ENCODE results near the gene CLK1.

CLK1 gene

DNA sequence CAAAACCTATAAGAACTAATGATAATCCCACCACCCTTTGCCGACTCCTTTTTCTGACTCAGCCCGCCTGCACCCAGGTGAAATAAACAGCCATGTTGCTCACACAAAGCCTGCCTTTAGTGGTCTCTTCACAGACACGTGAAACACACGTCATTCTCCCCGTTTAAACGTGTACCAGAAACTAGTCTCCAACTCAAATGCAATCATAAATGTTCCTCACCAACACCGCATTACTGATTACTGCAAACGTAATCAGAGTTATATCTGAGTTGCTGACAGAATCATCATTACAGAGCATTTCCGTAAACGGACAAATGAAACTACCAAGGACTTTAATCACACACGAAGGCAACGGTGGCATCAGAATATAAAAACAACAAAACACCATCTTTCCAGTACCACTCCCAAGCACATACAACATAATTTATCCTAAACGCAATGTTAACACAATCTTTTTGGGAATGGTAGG, 1.9 kb downstream of the CLK1 start:
- TF ChIP-seq GATA3 (IDR thresholded peaks at IDR 0.05; ENCODE audit: low read depth, low read length) (no peak), GATA2 (IDR thresholded peaks at IDR 0.05; ENCODE audit: low read depth, low read length) (no peak)

DNA sequence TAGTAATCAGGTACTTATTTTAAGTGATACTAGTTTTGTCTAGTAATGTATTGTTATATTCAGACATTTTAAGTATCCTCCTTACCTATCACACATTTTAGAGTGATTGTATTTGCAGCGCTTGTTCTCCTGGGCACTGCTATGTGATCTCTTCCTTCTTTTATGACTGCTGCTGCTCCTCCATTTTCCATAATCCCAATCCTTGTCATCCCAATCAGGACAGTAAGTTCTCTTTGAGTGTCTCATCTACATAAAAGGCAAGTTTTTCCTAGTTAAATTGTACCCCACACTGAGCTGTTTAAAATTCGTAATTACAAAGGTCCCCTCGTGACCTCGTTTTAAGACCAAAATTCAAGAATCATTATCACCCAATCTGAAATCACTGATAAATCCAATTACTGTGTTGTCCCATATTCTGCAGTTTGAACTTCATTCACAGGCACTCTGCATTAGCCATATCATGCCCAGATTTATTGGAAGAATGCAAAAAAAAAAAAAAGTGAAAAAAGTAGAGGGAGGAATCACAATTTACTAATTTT, 2.8 kb downstream of the CLK1 start:
- TF ChIP-seq GATA2 (IDR thresholded peaks at IDR 0.05; ENCODE audit: low read depth, low read length) (no peak), GATA3 (IDR thresholded peaks at IDR 0.05; ENCODE audit: low read depth, low read length) (no peak)

DNA sequence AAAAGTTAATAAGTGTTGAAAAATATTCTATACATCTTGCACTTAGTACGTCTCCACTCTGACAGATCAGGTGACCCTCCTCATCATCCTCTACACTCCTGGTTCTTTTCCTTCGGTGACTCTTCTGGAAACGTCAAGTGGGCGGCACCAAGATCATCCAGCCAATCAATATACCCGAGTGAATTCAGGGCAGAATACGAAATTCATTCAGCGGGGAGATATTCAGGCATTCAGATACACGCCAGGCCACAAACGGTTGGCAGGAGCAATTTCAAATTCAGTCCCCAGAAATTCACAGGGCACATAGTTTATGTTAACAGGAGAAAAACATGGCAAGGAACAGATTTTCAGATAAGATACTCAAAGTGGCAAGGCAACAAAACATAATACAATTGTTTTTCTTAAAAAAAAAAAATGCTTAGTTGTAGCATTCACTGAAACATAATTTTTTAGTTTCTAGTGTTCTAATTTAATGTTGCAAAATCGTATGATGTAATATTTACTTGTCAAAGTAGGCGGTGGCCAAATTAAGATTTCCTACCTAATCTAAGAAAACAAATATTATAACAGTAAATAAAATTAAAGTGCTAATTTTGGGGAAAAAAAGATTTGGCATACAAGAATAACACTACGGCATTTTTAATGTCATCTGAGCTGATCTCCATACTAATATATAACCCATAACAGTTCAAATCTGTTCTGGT, 4.2 kb downstream of the CLK1 start:
- TF ChIP-seq GATA3 (IDR thresholded peaks at IDR 0.05; ENCODE audit: low read depth, low read length) (no peak), GATA2 (IDR thresholded peaks at IDR 0.05; ENCODE audit: low read depth, low read length) (no peak)

DNA sequence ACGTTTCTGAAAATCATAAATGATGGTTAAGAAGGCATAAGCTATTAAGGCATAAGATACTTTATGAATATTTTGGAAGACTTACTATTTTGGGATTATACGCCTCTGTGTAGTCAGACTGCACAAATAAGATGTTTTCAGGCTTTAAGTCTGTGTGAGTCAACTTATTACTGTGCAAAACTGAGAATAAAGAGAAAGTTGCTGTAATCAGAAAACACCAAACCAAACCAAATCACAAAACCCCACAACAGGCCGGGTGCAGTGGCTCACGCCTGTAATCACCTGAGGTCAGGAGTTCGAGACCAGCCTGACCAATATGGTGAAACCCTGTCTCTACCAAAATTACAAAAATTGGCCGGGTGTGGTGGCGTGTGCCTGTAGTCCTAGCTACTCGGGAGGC, 7.7 kb downstream of the CLK1 start:
- TF ChIP-seq GATA3 (IDR thresholded peaks at IDR 0.05; ENCODE audit: low read depth, low read length) (no peak), GATA2 (IDR thresholded peaks at IDR 0.05; ENCODE audit: low read depth, low read length) (no peak)

GRCh38 chr2:200852605-200853004, 11.9 kb downstream of the CLK1 start:
- TF ChIP-seq GATA2 (IDR thresholded peaks at IDR 0.05; ENCODE audit: low read depth, low read length) (no peak), GATA3 (IDR thresholded peaks at IDR 0.05; ENCODE audit: low read depth, low read length) (no peak)

GRCh38 chr2:200851398-200852248, 12.8 kb downstream of the CLK1 start:
- TF ChIP-seq GATA2 (IDR thresholded peaks at IDR 0.05; ENCODE audit: low read depth, low read length) (no peak), GATA3 (IDR thresholded peaks at IDR 0.05; ENCODE audit: low read depth, low read length) (no peak)

DNA sequence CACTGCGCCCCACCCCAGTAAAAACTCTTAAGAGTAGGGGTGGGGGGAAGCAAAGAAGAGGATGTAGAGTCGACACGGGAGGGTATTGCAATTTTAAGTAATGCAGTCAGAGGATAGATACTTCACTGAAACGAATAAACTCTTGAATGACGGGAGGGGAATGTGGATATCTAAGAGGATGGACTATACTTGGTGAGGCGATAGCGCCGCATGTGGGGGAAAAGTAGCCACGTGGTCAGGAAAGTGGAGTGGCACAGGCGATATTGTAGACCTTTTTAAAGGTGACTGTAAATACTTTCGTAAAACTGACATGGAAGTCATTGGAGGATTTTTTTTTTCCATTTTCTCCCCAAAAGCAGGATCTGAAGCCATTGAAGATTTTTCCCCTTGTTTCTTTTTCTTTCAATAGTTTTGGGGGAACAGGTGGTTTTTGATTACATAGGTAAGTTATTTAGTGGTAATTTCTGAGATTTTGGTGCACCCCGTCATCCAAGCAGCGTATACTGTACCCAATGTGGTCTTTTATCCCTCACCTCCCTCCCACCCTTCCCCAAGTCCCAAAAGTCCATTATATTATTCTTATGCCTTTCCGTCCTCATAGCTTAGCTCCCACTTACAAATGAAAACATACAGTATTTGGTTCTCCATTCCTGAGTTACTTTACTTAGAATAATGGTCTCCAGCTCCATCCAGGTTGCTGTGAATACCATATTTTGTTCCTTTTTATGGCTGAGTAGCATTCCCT, 13.8 kb downstream of the CLK1 start:
- TF ChIP-seq GATA2 (IDR thresholded peaks at IDR 0.05; ENCODE audit: low read depth, low read length) (no peak), GATA3 (IDR thresholded peaks at IDR 0.05; ENCODE audit: low read depth, low read length) (no peak)

DNA sequence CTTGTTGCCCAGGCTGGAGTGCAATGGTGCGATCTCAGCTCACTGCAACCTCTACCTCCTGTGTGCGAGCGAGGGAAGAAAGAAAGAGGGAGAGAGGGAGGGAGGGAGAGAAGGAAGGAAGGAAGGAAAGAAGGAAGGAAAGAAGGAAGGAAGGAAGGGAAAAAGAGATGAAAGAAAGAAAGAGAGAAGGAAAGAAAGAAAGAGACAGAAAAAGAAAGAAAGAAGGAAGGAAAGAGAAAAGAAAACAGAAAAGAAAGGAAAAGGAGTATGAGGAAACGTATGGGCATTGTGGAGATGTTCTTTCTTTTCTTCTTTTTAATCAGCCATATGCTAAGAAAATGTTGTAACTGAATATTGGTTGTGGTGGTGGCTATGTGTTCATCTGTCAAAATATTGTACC, 16.5 kb downstream of the CLK1 start:
- TF ChIP-seq GATA2 (IDR thresholded peaks at IDR 0.05; ENCODE audit: low read depth, low read length) (no peak), GATA3 (IDR thresholded peaks at IDR 0.05; ENCODE audit: low read depth, low read length) (no peak)

- TF ChIP-seq GATA3 (IDR thresholded peaks at IDR 0.05; ENCODE audit: low read depth, low read length) (no peak), GATA2 (IDR thresholded peaks at IDR 0.05; ENCODE audit: low read depth, low read length) (no peak)
These were observed 17.2 kb downstream of the CLK1 start for GRCh38 chr2:200847269-200847668.

DNA sequence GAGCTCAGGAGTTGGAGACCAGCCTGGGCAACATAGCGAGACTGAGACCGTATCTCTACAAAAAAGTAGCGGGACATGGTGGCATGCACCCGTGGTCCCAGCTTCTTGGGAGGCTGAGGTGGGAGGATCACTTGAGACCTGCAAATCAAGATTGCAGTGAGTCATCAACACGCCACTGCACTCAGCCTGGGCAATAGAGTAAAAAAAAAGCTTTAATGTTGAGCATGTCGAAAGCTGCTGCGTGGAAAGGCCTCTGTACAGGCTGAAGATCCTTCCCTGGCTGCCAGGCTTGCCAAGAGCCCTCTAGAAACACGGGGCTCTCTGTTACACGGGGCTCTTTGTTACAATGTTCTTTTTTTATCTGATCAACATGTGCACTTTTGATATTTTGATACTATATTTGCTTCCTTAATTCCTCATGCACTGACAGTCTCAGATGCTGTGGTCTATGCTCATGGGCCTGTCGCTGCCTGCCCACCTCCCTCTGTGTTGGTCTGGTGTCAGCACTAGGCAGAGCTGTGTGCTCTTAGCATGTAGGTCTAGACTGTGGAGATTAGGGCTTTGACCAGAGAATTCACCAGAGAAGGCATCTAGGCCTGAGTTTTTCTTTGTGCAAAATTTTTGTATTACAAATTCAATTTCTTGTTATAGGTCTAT, 18.7 kb downstream of the CLK1 start:
- TF ChIP-seq GATA2 (IDR thresholded peaks at IDR 0.05; ENCODE audit: low read depth, low read length) (no peak), GATA3 (IDR thresholded peaks at IDR 0.05; ENCODE audit: low read depth, low read length) (no peak)

DNA sequence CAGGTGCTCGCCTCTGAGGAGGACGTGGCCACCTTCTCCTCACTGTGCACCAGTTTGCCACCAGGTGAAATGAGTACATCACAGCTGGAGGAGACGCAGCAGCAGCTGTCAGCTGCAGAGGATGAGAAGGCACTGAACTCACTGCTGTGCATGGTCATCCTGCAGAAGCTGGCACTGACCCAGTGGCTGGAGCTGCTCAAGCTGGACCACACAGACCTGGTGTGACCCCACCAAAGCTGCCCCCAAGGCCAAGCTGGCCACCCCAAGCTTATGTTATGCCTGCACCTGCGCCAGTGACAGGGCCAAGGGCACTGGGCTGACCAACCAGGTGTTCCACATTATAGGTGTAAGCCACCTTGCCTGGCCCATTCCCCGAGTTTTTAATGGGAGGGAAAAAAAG, 19.3 kb downstream of the CLK1 start:
- no peak for TF ChIP-seq GATA3 (IDR thresholded peaks at IDR 0.05; ENCODE audit: low read depth, low read length)
- TF ChIP-seq GATA2 (IDR thresholded peaks at IDR 0.05; ENCODE audit: low read depth, low read length): no peak

DNA sequence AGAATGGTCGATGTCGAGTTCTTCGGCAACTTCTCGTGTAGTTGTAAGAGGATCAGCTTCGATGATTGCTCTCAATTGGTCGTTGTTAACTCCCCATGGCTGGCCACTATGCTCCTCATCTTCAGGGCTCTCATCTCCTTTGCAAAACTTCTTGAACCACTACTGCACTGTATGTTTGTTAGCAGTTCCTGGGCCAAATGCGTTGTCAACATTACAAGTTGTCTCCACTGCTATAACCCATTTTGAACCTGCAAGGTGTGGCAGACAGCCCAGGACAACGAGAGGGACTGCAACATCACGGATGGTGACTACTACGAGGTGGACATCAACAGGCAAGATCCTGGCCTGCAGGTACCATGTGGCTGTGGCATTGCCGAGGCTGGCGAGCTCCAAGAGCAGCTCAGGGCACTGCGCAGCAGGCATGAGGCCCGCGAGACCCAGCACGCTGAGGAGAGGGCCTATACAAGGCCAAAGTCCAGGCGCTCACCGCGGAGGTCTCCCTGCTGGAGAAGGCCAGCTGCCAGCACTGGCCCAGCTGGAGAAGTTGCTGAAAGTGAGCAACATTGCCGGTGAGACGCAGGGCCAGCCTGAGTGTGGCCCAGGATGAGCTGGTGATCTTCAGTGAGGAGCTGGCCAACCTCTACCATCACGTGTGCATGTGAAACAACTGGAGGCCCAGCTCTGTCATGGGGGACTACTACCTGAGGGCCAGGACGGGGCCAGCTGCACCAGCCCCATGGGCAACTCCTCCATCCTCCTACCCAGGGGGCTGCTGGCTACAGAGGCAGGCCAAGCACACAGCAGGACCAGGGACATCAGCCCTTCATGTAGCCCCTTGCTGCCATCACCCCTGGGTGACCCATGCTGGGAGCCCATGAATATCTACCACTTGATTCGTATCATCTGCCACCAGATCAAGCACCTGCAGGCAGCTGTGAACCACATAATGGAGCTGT, 20.2 kb downstream of the CLK1 start:
- TF ChIP-seq GATA3 (IDR thresholded peaks at IDR 0.05; ENCODE audit: low read depth, low read length): no peak
- TF ChIP-seq GATA2 (IDR thresholded peaks at IDR 0.05; ENCODE audit: low read depth, low read length): no peak
